Neural crest cell (in vitro differentiated cells): Measurements from ENCODE around the gene CXXC5. TPM values are rescaled to one million over a fixed set of nuclear protein-coding genes. Genes with fewer than 3 reads are reported as not detected.

Experiments
- DNase-seq: peaks from one replicate; pipeline ENCODE4 v3.0.0; 2021; ENCODE audit warnings: low read depth, mixed read lengths, low spot score
- H3K27ac Mint-ChIP-seq: one replicate; pipeline ENCODE4 v1.8.0; 2021; ENCODE audit warnings: mild to moderate bottlenecking, mixed read lengths; ENCODE audit not compliant: unreplicated experiment
- H3K27me3 Mint-ChIP-seq: 2 replicates; pipeline ENCODE4 v1.8.0; 2021; ENCODE audit warnings: low read depth, mild to moderate bottlenecking, mixed read lengths
- H3K36me3 Mint-ChIP-seq: 2 replicates; pipeline ENCODE4 v1.8.0; 2021; ENCODE audit warnings: low read depth, mild to moderate bottlenecking, mixed read lengths
- H3K4me1 Mint-ChIP-seq: 2 replicates; pipeline ENCODE4 v1.8.0; 2021; ENCODE audit warnings: mixed read lengths
- H3K4me3 Mint-ChIP-seq: one replicate; pipeline ENCODE4 v1.8.0; 2021; ENCODE audit warnings: mild to moderate bottlenecking, mixed read lengths
- H3K9me3 Mint-ChIP-seq: 2 replicates; pipeline ENCODE4 v1.8.0; 2021; ENCODE audit warnings: mixed read lengths
- CTCF ChIP-seq: fragments of 200-600 bp; sonication (generic); conservative IDR thresholded peaks from 2 replicates; pipeline ENCODE4 v1.5.0; 2021; ENCODE audit warnings: antibody characterized with exemption, mild to moderate bottlenecking
- total RNA-seq: library from RNA; stranded (reverse); gene quantifications from 2 replicates; pipeline ENCODE4 v1.2.1, GENCODE V29; 2021

Gene CXXC5
- total RNA-seq, 1 donor from 2014 or later, result 30.4 TPM

- no peaks in the 10 kb centered on the region for H3K9me3 Mint-ChIP-seq
- H3K27me3 Mint-ChIP-seq, result peaks cover 9% of the 10 kb centered on the region
- no peaks in the 10 kb centered on the region for H3K36me3 Mint-ChIP-seq
- TF ChIP-seq CTCF, result no peak
- no peak for DNase-seq
- no peak overlapping the region for H3K4me3 Mint-ChIP-seq
- H3K27ac Mint-ChIP-seq, result no peak overlapping the region
- peaks cover 61% of the 10 kb centered on the region for H3K4me1 Mint-ChIP-seq
Observed at GRCh38 chr5:139702548-139702947, 54.4 kb downstream of the CXXC5 start.

- no peak for DNase-seq
- H3K4me1 Mint-ChIP-seq, result peaks cover 60% of the 10 kb centered on the region
- H3K27ac Mint-ChIP-seq, result no peak overlapping the region
- TF ChIP-seq CTCF, result no peak
- H3K27me3 Mint-ChIP-seq, result peaks cover 3% of the 10 kb centered on the region
- no peaks in the 10 kb centered on the region for H3K9me3 Mint-ChIP-seq
- H3K4me3 Mint-ChIP-seq, result no peak overlapping the region
- H3K36me3 Mint-ChIP-seq, result no peaks in the 10 kb centered on the region
Observed at GRCh38 chr5:139704748-139705147, 56.6 kb downstream of the CXXC5 start.

- Mint-ChIP-seq H3K27me3 (peaks cover 3% of the 10 kb centered on the region), H3K4me1 (peaks cover 62% of the 10 kb centered on the region)
Observed at GRCh38 chr5:139705191-139705590, 57.0 kb downstream of the CXXC5 start.

GRCh38 chr5:139705655-139706587, 57.8 kb downstream of the CXXC5 start:
- H3K9me3 Mint-ChIP-seq, result no peaks in the 10 kb centered on the region
- H3K27me3 Mint-ChIP-seq, result peaks cover 7% of the 10 kb centered on the region
- no peaks in the 10 kb centered on the region for H3K36me3 Mint-ChIP-seq
- TF ChIP-seq CTCF, result no peak
- H3K4me3 Mint-ChIP-seq, result no peak overlapping the region
- DNase-seq, result no peak
- peaks cover 61% of the 10 kb centered on the region for H3K4me1 Mint-ChIP-seq
- peak overlapping the region; percentile 16 for H3K27ac Mint-ChIP-seq

More at GRCh38 chr5:139705191-139705590, 57.0 kb downstream of the CXXC5 start:
- Mint-ChIP-seq H3K27ac (peak overlapping the region; percentile 16), H3K4me3 (no peak overlapping the region), H3K36me3 (no peaks in the 10 kb centered on the region), H3K9me3 (no peaks in the 10 kb centered on the region)
- no peak for TF ChIP-seq CTCF
- no peak for DNase-seq

GRCh38 chr5:139707445-139708003, 59.4 kb downstream of the CXXC5 start:
- TF ChIP-seq CTCF, result no peak
- H3K36me3 Mint-ChIP-seq, result no peaks in the 10 kb centered on the region
- H3K9me3 Mint-ChIP-seq, result no peaks in the 10 kb centered on the region

More at GRCh38 chr5:139707445-139708003, 59.4 kb downstream of the CXXC5 start:
- Mint-ChIP-seq H3K27ac (no peak overlapping the region), H3K27me3 (peaks cover 11% of the 10 kb centered on the region), H3K4me3 (peak overlapping the region; percentile 68), H3K4me1 (peaks cover 54% of the 10 kb centered on the region)
- no peak for DNase-seq
